ENCODE results near the gene RYR1. TPM values are rescaled to one million over a fixed set of nuclear protein-coding genes. Genes with fewer than 3 reads are reported as not detected.

Gene RYR1
- total and polyA plus RNA-seq, 2 donors (not counting 1 experiment from before 2014, with no cell fraction given), result 0.43 to 3.8 TPM

DNA sequence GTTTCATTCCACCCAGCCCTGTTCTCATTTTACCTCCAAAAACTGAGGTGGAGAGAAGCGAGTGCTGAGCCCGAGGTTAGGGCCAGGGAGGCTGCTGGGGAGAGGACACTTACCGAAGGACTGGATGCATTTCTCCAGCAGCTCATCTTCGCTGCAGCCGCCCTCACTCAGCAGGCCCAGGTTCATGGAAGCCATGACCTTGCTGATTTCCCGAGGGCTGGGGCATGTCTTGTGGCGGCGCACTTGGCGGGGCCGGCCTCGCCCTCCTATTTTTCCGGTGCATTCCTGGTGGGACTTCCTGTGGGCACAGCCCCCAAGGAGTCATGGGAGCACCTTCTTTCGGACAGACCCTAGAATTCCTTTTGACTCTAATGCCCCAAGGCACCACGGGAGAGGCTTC, 11.6 kb upstream of the RYR1 start:
- H3K27me3 ChIP-seq (replicated peaks in 1 of 4; ENCODE audit: control extremely low read depth in 1 of 4, control insufficient read depth in 3 of 4, insufficient read depth in 4 of 4, low read length in 3 of 4), result no peaks in the 10 kb centered on the region
- Mint-ChIP-seq H3K4me1 (peaks cover 34% of the 10 kb centered on the region), H3K27me3 (no peaks in the 10 kb centered on the region), H3K9me3 (ENCODE audit: insufficient read depth) (no peaks in the 10 kb centered on the region), H3K27ac (no peak overlapping the region), H3K4me3 (no peak overlapping the region)
- no peak overlapping the region for H2AFZ ChIP-seq (ENCODE audit: insufficient read depth, low read depth, low read length, poor library complexity, severe bottlenecking)
- H3K9me3 ChIP-seq (ENCODE audit: control extremely low read depth in 1 of 3, control insufficient read depth in 2 of 3, insufficient read depth in 1 of 3, low read length in 2 of 3), result peaks cover 0 to 2% (median 0%) of the 10 kb centered on the region in 3 donors
- CTCF ChIA-PET, result no interaction called here
- no peaks in the 10 kb centered on the region for H4K20me1 ChIP-seq (ENCODE audit: control insufficient read depth, insufficient read depth, low read length, poor library complexity, severe bottlenecking)
- TF ChIP-seq EZH2 (IDR thresholded peaks at IDR 0.05; ENCODE audit: borderline replicate concordance, insufficient read depth, low read depth, low read length, poor library complexity, severe bottlenecking) (no peak), CTCF (IDR thresholded peaks at IDR 0.05) (no peak)
- peaks cover 26 to 36% of the 10 kb centered on the region in 2 donors for H3K4me1 ChIP-seq (ENCODE audit: control insufficient read depth in 2 of 2, insufficient read depth in 2 of 2, low read length in 2 of 2)
- 95% methylated on average over 14 of the region's 14 CpGs for WGBS (ENCODE audit: insufficient coverage)
- H3K36me3 ChIP-seq (replicated peaks in 1 of 2; ENCODE audit: control extremely low read depth in 1 of 2, control insufficient read depth in 1 of 2, extremely low read depth in 1 of 2, insufficient read depth in 2 of 2, low read length in 1 of 2), result no peaks in the 10 kb centered on the region
- POLR2A ChIA-PET, result no interaction called here
- intact Hi-C loops (cut with micrococcal nuclease), result no loop called here
- H3K9ac ChIP-seq (ENCODE audit: low read length), result no peak overlapping the region
- DNase-seq (no peak), ATAC-seq (ENCODE audit: low read depth) (no peak)
- H3K79me2 ChIP-seq (ENCODE audit: control insufficient read depth, insufficient read depth, low read length), result no peaks in the 10 kb centered on the region
- H3K4me2 ChIP-seq (replicated peaks; ENCODE audit: low read depth, low read length, poor library complexity, severe bottlenecking), result no peak overlapping the region
- H3K27ac ChIP-seq (ENCODE audit: low read length in 2 of 2), result no peak overlapping the region
- H3K4me3 ChIP-seq (ENCODE audit: control extremely low read depth in 1 of 5, extremely low read depth in 1 of 5, insufficient read depth in 1 of 5, low read depth in 2 of 5, low read length in 4 of 5), result no peak overlapping the region

DNA sequence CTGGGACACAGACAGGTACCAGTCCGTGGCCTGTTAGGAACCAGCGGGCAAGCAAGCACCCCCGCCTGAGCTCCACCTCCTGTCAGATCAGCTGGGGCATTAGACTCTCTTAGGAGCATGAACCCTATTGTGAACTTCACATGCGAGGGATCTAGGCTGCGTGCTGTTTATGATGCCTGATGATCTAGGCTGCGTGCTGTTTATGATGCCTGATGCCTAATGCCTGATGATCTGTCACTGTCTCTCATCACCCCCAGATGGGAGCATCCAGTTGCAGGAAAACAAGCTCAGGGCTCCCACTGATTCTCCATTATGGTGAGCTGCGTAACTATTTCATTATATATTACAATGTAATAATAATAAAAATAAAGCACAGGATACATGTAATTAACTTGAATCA, 11.1 kb upstream of the RYR1 start:
- H3K79me2 ChIP-seq (ENCODE audit: control insufficient read depth, insufficient read depth, low read length), result no peaks in the 10 kb centered on the region
- H3K4me2 ChIP-seq (replicated peaks; ENCODE audit: low read depth, low read length, poor library complexity, severe bottlenecking), result no peak overlapping the region
- H4K20me1 ChIP-seq (ENCODE audit: control insufficient read depth, insufficient read depth, low read length, poor library complexity, severe bottlenecking), result no peaks in the 10 kb centered on the region
- Mint-ChIP-seq H3K4me3 (no peak overlapping the region), H3K27me3 (peaks cover under 1% of the 10 kb centered on the region), H3K27ac (no peak overlapping the region), H3K4me1 (peaks cover 34% of the 10 kb centered on the region), H3K9me3 (ENCODE audit: insufficient read depth) (no peaks in the 10 kb centered on the region)
- no peak for ATAC-seq (ENCODE audit: low read depth)
- intact Hi-C loops (cut with micrococcal nuclease), result no loop called here
- H3K4me3 ChIP-seq (ENCODE audit: control extremely low read depth in 1 of 5, extremely low read depth in 1 of 5, insufficient read depth in 1 of 5, low read depth in 2 of 5, low read length in 4 of 5), result no peak overlapping the region
- no peaks in the 10 kb centered on the region for H3K27me3 ChIP-seq (replicated peaks in 1 of 4; ENCODE audit: control extremely low read depth in 1 of 4, control insufficient read depth in 3 of 4, insufficient read depth in 4 of 4, low read length in 3 of 4)
- H3K4me1 ChIP-seq (ENCODE audit: control insufficient read depth in 2 of 2, insufficient read depth in 2 of 2, low read length in 2 of 2), result peaks cover 25 to 36% of the 10 kb centered on the region in 2 donors
- H3K27ac ChIP-seq (ENCODE audit: low read length in 2 of 2), result no peak overlapping the region
- ChIA-PET CTCF (no interaction called here), POLR2A (no interaction called here)
- no peak overlapping the region for H2AFZ ChIP-seq (ENCODE audit: insufficient read depth, low read depth, low read length, poor library complexity, severe bottlenecking)
- no peak for TF ChIP-seq EZH2 (IDR thresholded peaks at IDR 0.05; ENCODE audit: borderline replicate concordance, insufficient read depth, low read depth, low read length, poor library complexity, severe bottlenecking)
- no peak for TF ChIP-seq CTCF (IDR thresholded peaks at IDR 0.05)
- H3K36me3 ChIP-seq (replicated peaks in 1 of 2; ENCODE audit: control extremely low read depth in 1 of 2, control insufficient read depth in 1 of 2, extremely low read depth in 1 of 2, insufficient read depth in 2 of 2, low read length in 1 of 2), result no peaks in the 10 kb centered on the region
- no peak overlapping the region for H3K9ac ChIP-seq (ENCODE audit: low read length)
- WGBS (ENCODE audit: insufficient coverage), result 88% methylated on average over 6 of the region's 7 CpGs
- peaks cover 0 to under 1% (median 0%) of the 10 kb centered on the region in 3 donors for H3K9me3 ChIP-seq (ENCODE audit: control extremely low read depth in 1 of 3, control insufficient read depth in 2 of 3, insufficient read depth in 1 of 3, low read length in 2 of 3)
- no peak for DNase-seq

Measured in B cell (primary cell).